ENCODE data around the gene LRP10.

LRP10 gene

GRCh38 chr14:22837750-22838538 lies 33.6 kb upstream of the LRP10 start:
- TF ChIP-seq, protein P1, sequence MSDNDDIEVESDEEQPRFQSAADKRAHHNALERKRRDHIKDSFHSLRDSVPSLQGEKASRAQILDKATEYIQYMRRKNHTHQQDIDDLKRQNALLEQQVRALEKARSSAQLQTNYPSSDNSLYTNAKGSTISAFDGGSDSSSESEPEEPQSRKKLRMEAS (IDR thresholded peaks at IDR 0.05) = no peak
- TF ChIP-seq RAD21 (IDR thresholded peaks at IDR 0.05; ENCODE audit: low read depth) (no peak), YY1 (IDR thresholded peaks at IDR 0.05; ENCODE audit: low read depth) (no peak), EGR1 (IDR thresholded peaks at IDR 0.05) (no peak), FOXM1 (IDR thresholded peaks at IDR 0.05; ENCODE audit: borderline replicate concordance, low read depth) (no peak), NFIC (IDR thresholded peaks at IDR 0.05) (no peak), EP300 (IDR thresholded peaks at IDR 0.05; ENCODE audit: borderline replicate concordance) (no peak)

- TF ChIP-seq CREB1 (IDR thresholded peaks at IDR 0.05; ENCODE audit: low read depth) = no peak
- no peak for TF ChIP-seq YY1 (IDR thresholded peaks at IDR 0.05; ENCODE audit: low read depth)
- TF ChIP-seq, protein P2, sequence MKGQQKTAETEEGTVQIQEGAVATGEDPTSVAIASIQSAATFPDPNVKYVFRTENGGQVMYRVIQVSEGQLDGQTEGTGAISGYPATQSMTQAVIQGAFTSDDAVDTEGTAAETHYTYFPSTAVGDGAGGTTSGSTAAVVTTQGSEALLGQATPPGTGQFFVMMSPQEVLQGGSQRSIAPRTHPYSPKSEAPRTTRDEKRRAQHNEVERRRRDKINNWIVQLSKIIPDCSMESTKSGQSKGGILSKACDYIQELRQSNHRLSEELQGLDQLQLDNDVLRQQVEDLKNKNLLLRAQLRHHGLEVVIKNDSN (IDR thresholded peaks at IDR 0.05) = no peak
- TF ChIP-seq EP300 (IDR thresholded peaks at IDR 0.05; ENCODE audit: borderline replicate concordance) = no peak
- no peak for TF ChIP-seq NFIC (IDR thresholded peaks at IDR 0.05)
- TF ChIP-seq TAF1 (IDR thresholded peaks at IDR 0.05; ENCODE audit: low read depth) = no peak
- TF ChIP-seq, protein P3, sequence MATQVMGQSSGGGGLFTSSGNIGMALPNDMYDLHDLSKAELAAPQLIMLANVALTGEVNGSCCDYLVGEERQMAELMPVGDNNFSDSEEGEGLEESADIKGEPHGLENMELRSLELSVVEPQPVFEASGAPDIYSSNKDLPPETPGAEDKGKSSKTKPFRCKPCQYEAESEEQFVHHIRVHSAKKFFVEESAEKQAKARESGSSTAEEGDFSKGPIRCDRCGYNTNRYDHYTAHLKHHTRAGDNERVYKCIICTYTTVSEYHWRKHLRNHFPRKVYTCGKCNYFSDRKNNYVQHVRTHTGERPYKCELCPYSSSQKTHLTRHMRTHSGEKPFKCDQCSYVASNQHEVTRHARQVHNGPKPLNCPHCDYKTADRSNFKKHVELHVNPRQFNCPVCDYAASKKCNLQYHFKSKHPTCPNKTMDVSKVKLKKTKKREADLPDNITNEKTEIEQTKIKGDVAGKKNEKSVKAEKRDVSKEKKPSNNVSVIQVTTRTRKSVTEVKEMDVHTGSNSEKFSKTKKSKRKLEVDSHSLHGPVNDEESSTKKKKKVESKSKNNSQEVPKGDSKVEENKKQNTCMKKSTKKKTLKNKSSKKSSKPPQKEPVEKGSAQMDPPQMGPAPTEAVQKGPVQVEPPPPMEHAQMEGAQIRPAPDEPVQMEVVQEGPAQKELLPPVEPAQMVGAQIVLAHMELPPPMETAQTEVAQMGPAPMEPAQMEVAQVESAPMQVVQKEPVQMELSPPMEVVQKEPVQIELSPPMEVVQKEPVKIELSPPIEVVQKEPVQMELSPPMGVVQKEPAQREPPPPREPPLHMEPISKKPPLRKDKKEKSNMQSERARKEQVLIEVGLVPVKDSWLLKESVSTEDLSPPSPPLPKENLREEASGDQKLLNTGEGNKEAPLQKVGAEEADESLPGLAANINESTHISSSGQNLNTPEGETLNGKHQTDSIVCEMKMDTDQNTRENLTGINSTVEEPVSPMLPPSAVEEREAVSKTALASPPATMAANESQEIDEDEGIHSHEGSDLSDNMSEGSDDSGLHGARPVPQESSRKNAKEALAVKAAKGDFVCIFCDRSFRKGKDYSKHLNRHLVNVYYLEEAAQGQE (IDR thresholded peaks at IDR 0.05; ENCODE audit: low read depth) = no peak
- no peak for TF ChIP-seq TCF12 (IDR thresholded peaks at IDR 0.05; ENCODE audit: low read depth)
- no peak for TF ChIP-seq EGR1 (IDR thresholded peaks at IDR 0.05)
Measured at GRCh38 chr14:22838631-22839041, 32.9 kb upstream of the LRP10 start.

DNA sequence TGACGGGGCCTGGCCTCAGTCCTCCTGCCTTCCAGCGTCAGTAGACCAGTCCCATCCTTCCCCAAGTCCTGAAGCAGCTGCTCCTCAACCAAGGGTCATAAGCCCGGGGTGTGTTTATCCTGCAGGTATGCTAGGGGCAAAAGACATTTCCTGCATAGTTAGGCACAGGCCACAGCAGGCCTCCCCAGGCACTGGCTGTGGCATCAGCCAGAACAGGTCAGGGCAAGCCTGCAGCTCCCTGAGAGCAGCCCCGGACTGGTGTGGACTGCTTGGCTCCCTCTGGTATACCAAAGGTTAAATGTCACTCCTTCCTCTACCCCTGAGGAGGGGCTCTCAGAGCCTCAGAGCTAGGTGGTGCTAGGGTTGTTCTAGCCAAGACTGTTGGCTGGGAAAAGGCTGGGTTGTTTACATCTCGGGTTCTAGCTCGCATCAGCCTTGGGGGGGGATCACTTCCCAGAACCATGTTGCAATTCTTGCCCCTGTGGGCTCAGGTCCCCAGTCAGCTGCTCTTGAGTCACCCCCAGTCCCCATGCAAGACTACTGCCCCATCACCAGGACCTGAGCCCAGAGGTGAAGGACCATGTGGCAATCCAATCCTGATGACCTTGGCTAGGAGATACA lies 32.3 kb upstream of the LRP10 start:
- TF ChIP-seq, protein P2 (IDR thresholded peaks at IDR 0.05) = no peak
- TF ChIP-seq FOXM1 (IDR thresholded peaks at IDR 0.05; ENCODE audit: borderline replicate concordance, low read depth) = no peak
- TF ChIP-seq CREB1 (IDR thresholded peaks at IDR 0.05; ENCODE audit: low read depth) = no peak
- TF ChIP-seq TAF1 (IDR thresholded peaks at IDR 0.05; ENCODE audit: low read depth) = no peak
- TF ChIP-seq CEBPB (IDR thresholded peaks at IDR 0.05) = no peak
- no peak for TF ChIP-seq YY1 (IDR thresholded peaks at IDR 0.05; ENCODE audit: low read depth)
- TF ChIP-seq RAD21 (IDR thresholded peaks at IDR 0.05; ENCODE audit: low read depth) = no peak
- no peak for TF ChIP-seq EP300 (IDR thresholded peaks at IDR 0.05; ENCODE audit: borderline replicate concordance)
- TF ChIP-seq TCF12 (IDR thresholded peaks at IDR 0.05; ENCODE audit: low read depth) = no peak
- TF ChIP-seq NFIC (IDR thresholded peaks at IDR 0.05) = no peak
- no peak for TF ChIP-seq TEAD4 (IDR thresholded peaks at IDR 0.05)
- TF ChIP-seq, protein P1 (IDR thresholded peaks at IDR 0.05) = no peak
- TF ChIP-seq EGR1 (IDR thresholded peaks at IDR 0.05) = no peak
- TF ChIP-seq ZBTB7A (IDR thresholded peaks at IDR 0.05; ENCODE audit: low read depth) = no peak
- TF ChIP-seq, protein P3 (IDR thresholded peaks at IDR 0.05; ENCODE audit: low read depth) = no peak

GRCh38 chr14:22841311-22841710 lies 30.2 kb upstream of the LRP10 start:
- TF ChIP-seq ZBTB7A (IDR thresholded peaks at IDR 0.05; ENCODE audit: low read depth) (no peak), TAF1 (IDR thresholded peaks at IDR 0.05; ENCODE audit: low read depth) (no peak), FOXM1 (IDR thresholded peaks at IDR 0.05; ENCODE audit: borderline replicate concordance, low read depth) (no peak), YY1 (IDR thresholded peaks at IDR 0.05; ENCODE audit: low read depth) (no peak), TCF12 (IDR thresholded peaks at IDR 0.05; ENCODE audit: low read depth) (no peak), NFIC (IDR thresholded peaks at IDR 0.05) (no peak)
- TF ChIP-seq, protein P1 (IDR thresholded peaks at IDR 0.05) = no peak
- TF ChIP-seq, protein P3 (IDR thresholded peaks at IDR 0.05; ENCODE audit: low read depth) = no peak
- TF ChIP-seq, protein P2 (IDR thresholded peaks at IDR 0.05) = no peak
